ENCODE results near the gene CCDC27. TPM values are rescaled to one million over a fixed set of nuclear protein-coding genes. Genes with fewer than 3 reads are reported as not detected.

Gene CCDC27
- total and polyA plus RNA-seq, 2 of the 13 experiments (the other 11 are each of a cell fraction or from before 2014, with no cell fraction given), result not detected

GRCh38 chr1:3787349-3787715 lies 35.1 kb downstream of the CCDC27 start:
- H3K27ac ChIP-seq (ENCODE audit: extremely low read length, insufficient read depth, low read length), result no peak overlapping the region
- WGBS (ENCODE audit: low lambda C conversion rate), result 79% methylated on average over 10 of the region's 10 CpGs
- POLR2A ChIA-PET, result interaction anchor here (1.0 kb wide), 1 partner anchor 8 kb away, joined by 3 read pairs; the partner anchor contains the start of gene LRRC47
- no peak overlapping the region for H3K4me2 ChIP-seq (ENCODE audit: low read depth, low read length)
- no TSS peak for BruUV-seq (replicated peaks)
- H2AFZ ChIP-seq (ENCODE audit: low read length), result no peak overlapping the region
- intact Hi-C loops (cut with micrococcal nuclease; ENCODE audit: unreplicated experiment), result no loop called here
- no peak overlapping the region for H3K9ac ChIP-seq (ENCODE audit: insufficient read depth, low read depth, low read length)
- DNase-seq (ENCODE audit: low spot score) (no peak), ATAC-seq (no peak), FAIRE-seq (no peak)
- TF ChIP-seq PTBP1 (IDR thresholded peaks at IDR 0.05; ENCODE audit: low read depth, low read length, poor library complexity, severe bottlenecking) (no peak), ZNF670 (CRISPR knock-in tag; IDR thresholded peaks at IDR 0.05; ENCODE audit: borderline replicate concordance) (no peak), TIGD3 (CRISPR knock-in tag; IDR thresholded peaks at IDR 0.05; ENCODE audit: borderline replicate concordance) (no peak), ZNF746 (CRISPR knock-in tag; IDR thresholded peaks at IDR 0.05) (no peak), ZBTB8A (CRISPR knock-in tag; IDR thresholded peaks at IDR 0.05; ENCODE audit: borderline replicate concordance, low read depth) (no peak), ZNF234 (CRISPR knock-in tag; conservative IDR thresholded peaks at IDR 0.05) (no peak), ZEB1 (IDR thresholded peaks at IDR 0.05; ENCODE audit: insufficient replicate concordance, low read depth) (no peak), ZNF282 (IDR thresholded peaks at IDR 0.05; ENCODE audit: partially characterized antibody) (no peak), ZNF556 (CRISPR knock-in tag; IDR thresholded peaks at IDR 0.05; ENCODE audit: borderline replicate concordance) (no peak), RNF219 (CRISPR knock-in tag; IDR thresholded peaks at IDR 0.05) (no peak), ZNF468 (CRISPR knock-in tag; IDR thresholded peaks at IDR 0.05) (no peak)
- H3K27me3 ChIP-seq (ENCODE audit: control insufficient read depth in 1 of 2, insufficient read depth in 2 of 2, low read length in 2 of 2), result no peaks in the 10 kb centered on the region
- peaks cover 25% of the 10 kb centered on the region for H3K4me1 ChIP-seq (ENCODE audit: insufficient read depth, low read length)
- H4K20me1 ChIP-seq (ENCODE audit: insufficient read depth, low read length), result 0 out of 2 replicates have a peak, but pooled peaks cover 2% of the 10 kb centered on the region
- CTCF ChIA-PET (ENCODE audit: low intra/inter-chr PET ratio, low total read pairs), result no interaction called here
- H3K4me3 ChIP-seq (replicated peaks in 1 of 3; ENCODE audit: insufficient read depth in 1 of 3, low read depth in 2 of 3, low read length in 3 of 3), result no peak overlapping the region
- H3K36me3 ChIP-seq (replicated peaks in 1 of 2; ENCODE audit: control insufficient read depth in 1 of 2, insufficient read depth in 2 of 2, low read length in 2 of 2), result peaks cover 14 to 52% of the 10 kb centered on the region in 2 experiments
- in situ Hi-C loops (cut with HindIII; ENCODE audit: extremely low pct_ligation_motif_present, low pct_unique_long_range_greater_than_20kb), result no loop called here
- H3K9me3 ChIP-seq (ENCODE audit: low read length), result no peaks in the 10 kb centered on the region
- H3K79me2 ChIP-seq (ENCODE audit: insufficient read depth, low read length), result peaks cover 23% of the 10 kb centered on the region
